Trophoblast cell (in vitro differentiated cells and primary cell): ENCODE data around the gene VWA1.
A peak's percentile ranks its signal among the peaks of the same experiment; 100 is the strongest.

Source experiments
- DNase-seq, 2 donors: peaks; one replicate each; pipeline ENCODE4 v3.0.0-alpha.2; 2016
- H2AFZ ChIP-seq: 2 replicates; pipeline ENCODE4 v1.6.1; 2013; ENCODE audit warnings: low read length, moderate library complexity, mild to moderate bottlenecking; ENCODE audit not compliant: insufficient read depth, poor library complexity
- H2AK5ac ChIP-seq: 2 replicates; pipeline ENCODE4 v1.6.1; 2013; ENCODE audit warnings: mild to moderate bottlenecking, low read length
- H2BK120ac ChIP-seq: 2 replicates; pipeline ENCODE4 v1.6.1; 2013; ENCODE audit warnings: low read length, mild to moderate bottlenecking, moderate library complexity; ENCODE audit not compliant: insufficient read depth, poor library complexity
- H2BK12ac ChIP-seq: 2 replicates; pipeline ENCODE4 v1.6.1; 2013; ENCODE audit warnings: mild to moderate bottlenecking, low read length, moderate library complexity
- H2BK5ac ChIP-seq: 2 replicates; pipeline ENCODE4 v1.6.1; 2013; ENCODE audit warnings: low read length, low read depth, moderate library complexity, mild to moderate bottlenecking; ENCODE audit not compliant: poor library complexity
- H3K14ac ChIP-seq: 2 replicates; pipeline ENCODE4 v1.6.1; 2013; ENCODE audit warnings: mild to moderate bottlenecking, low read length
- H3K18ac ChIP-seq: 2 replicates; pipeline ENCODE4 v1.6.1; 2013; ENCODE audit warnings: mild to moderate bottlenecking, low read length
- H3K23ac ChIP-seq: 2 replicates; pipeline ENCODE4 v1.6.1; 2013; ENCODE audit warnings: low read length
- H3K27ac ChIP-seq: 2 replicates; pipeline ENCODE4 v1.5.1; 2013; ENCODE audit warnings: low read depth, mild to moderate bottlenecking, inconsistent platforms, low read length, moderate library complexity
- H3K27me3 ChIP-seq: 2 replicates; pipeline ENCODE4 v1.6.1; 2013; ENCODE audit warnings: inconsistent platforms, mild to moderate bottlenecking, low read length, moderate library complexity; ENCODE audit not compliant: insufficient read depth
- H3K36me3 ChIP-seq, 2 experiments: 1 replicate in 1 of 2; 2 replicates in 1 of 2; pipeline ENCODE4 v1.6.1; 2013; ENCODE audit warnings: low read length in 2 of 2, mild to moderate bottlenecking in 2 of 2, moderate library complexity in 1 of 2; ENCODE audit not compliant: insufficient read depth in 2 of 2, control insufficient read depth in 1 of 2
- H3K4ac ChIP-seq: 2 replicates; pipeline ENCODE4 v1.6.1; 2013; ENCODE audit warnings: low read depth, mild to moderate bottlenecking, low read length, moderate library complexity
- H3K4me1 ChIP-seq, 2 experiments: 1 replicate in 1 of 2; 2 replicates in 1 of 2; pipeline ENCODE4 v1.6.1; 2013; ENCODE audit warnings: low read length in 2 of 2, mild to moderate bottlenecking in 2 of 2, moderate library complexity in 1 of 2; ENCODE audit not compliant: insufficient read depth in 2 of 2, control insufficient read depth in 1 of 2
- H3K4me2 ChIP-seq: 2 replicates; pipeline ENCODE4 v1.6.1; 2013; ENCODE audit warnings: inconsistent platforms, mild to moderate bottlenecking, low read length, moderate library complexity
- H3K4me3 ChIP-seq: 2 replicates; pipeline ENCODE4 v1.5.1; 2013; ENCODE audit warnings: mild to moderate bottlenecking, low read depth, low read length, inconsistent platforms
- H3K79me1 ChIP-seq: one replicate; pipeline ENCODE4 v1.6.1; 2013; ENCODE audit warnings: low read length
- H3K79me2 ChIP-seq: 2 replicates; pipeline ENCODE4 v1.6.1; 2013; ENCODE audit warnings: low read length, mild to moderate bottlenecking; ENCODE audit not compliant: control insufficient read depth, insufficient read depth, poor library complexity
- H3K9ac ChIP-seq: 2 replicates; pipeline ENCODE4 v1.6.1; 2013; ENCODE audit warnings: mild to moderate bottlenecking, low read length
- H3K9me3 ChIP-seq: 2 replicates; pipeline ENCODE4 v1.6.1; 2013; ENCODE audit warnings: low read depth, mild to moderate bottlenecking, control low read depth, inconsistent platforms, low read length; ENCODE audit not compliant: insufficient read depth
- H4K12ac ChIP-seq: 2 replicates; pipeline ENCODE4 v1.6.1; 2013; ENCODE audit warnings: low read depth, mild to moderate bottlenecking, low read length, moderate library complexity
- H4K8ac ChIP-seq: 2 replicates; pipeline ENCODE4 v1.6.1; 2013; ENCODE audit warnings: low read depth, mild to moderate bottlenecking, low read length, moderate library complexity
- H4K91ac ChIP-seq: one replicate; pipeline ENCODE4 v1.6.1; 2013; ENCODE audit warnings: low read depth, mild to moderate bottlenecking, low read length, moderate library complexity
- WGBS: extraction: QIAGEN DNeasy Blood & Tissue Kit; methylation state at CpG from one replicate; pipeline ENCODE4 v1.1.7; 2013; ENCODE audit warnings: missing lambda C conversion rate; ENCODE audit not compliant: insufficient read length, insufficient coverage; ENCODE audit errors: extremely low coverage; 5-methylcytosine and 5-hydroxymethylcytosine counted together

The VWA1 gene

GRCh38 chr1:1434824-1435105 is 725 bp upstream of the VWA1 start:
- H3K79me1 ChIP-seq, result peaks cover 56% of the 10 kb centered on the region
- peaks cover 13 to 14% of the 10 kb centered on the region in 2 experiments for H3K36me3 ChIP-seq
- peak overlapping the region; percentile 99 for H3K27ac ChIP-seq
- peak overlapping the region; percentile 99 for H4K91ac ChIP-seq
- peaks cover 2% of the 10 kb centered on the region for H3K9me3 ChIP-seq
- H3K4me2 ChIP-seq, result no peak overlapping the region
- H3K18ac ChIP-seq, result peak overlapping the region; percentile 99
- peak overlapping the region; percentile 33 for H2AFZ ChIP-seq
- peak overlapping the region; percentile 97 for H2BK12ac ChIP-seq
- H3K23ac ChIP-seq, result no peak overlapping the region
- H3K4ac ChIP-seq, result peak overlapping the region; percentile 82
- peak overlapping the region; percentile 98 for H2BK5ac ChIP-seq
- peak overlapping the region; percentile 68 for H4K12ac ChIP-seq
- H3K9ac ChIP-seq, result no peak overlapping the region
- H4K8ac ChIP-seq, result peak overlapping the region; percentile 42
- no CpG with 5 or more reads among the region's 4 CpGs for WGBS
- H2BK120ac ChIP-seq, result peak overlapping the region; percentile 98
- peak overlapping the region; percentile 98 for H2AK5ac ChIP-seq
- H3K27me3 ChIP-seq, result no peaks in the 10 kb centered on the region
- H3K14ac ChIP-seq, result peak overlapping the region; percentile 97
- no peak overlapping the region for H3K4me3 ChIP-seq
- no peak for DNase-seq
- peaks cover 72 to 77% of the 10 kb centered on the region in 2 experiments for H3K4me1 ChIP-seq
- H3K79me2 ChIP-seq, result peaks cover 35% of the 10 kb centered on the region

GRCh38 chr1:1435911-1436629 is 580 bp downstream of the VWA1 start:
- H2BK12ac ChIP-seq, result no peak overlapping the region
- peak overlapping the region; percentile 7 for H3K27ac ChIP-seq
- peak overlapping the region; percentile 67 for H3K9ac ChIP-seq
- peak; percentile 41 to 63 for DNase-seq
- H2AFZ ChIP-seq, result no peak overlapping the region
- H3K36me3 ChIP-seq, result peaks cover 20 to 23% of the 10 kb centered on the region in 2 experiments
- peak overlapping the region; percentile 6 for H2AK5ac ChIP-seq
- H3K23ac ChIP-seq, result no peak overlapping the region
- no CpG with 5 or more reads among the region's 40 CpGs for WGBS
- H3K9me3 ChIP-seq, result peaks cover 2% of the 10 kb centered on the region
- peak overlapping the region; percentile 70 for H3K4me3 ChIP-seq
- peak overlapping the region; percentile 68 for H3K4me2 ChIP-seq
- peak overlapping the region; percentile 10 for H2BK120ac ChIP-seq
- peak overlapping the region; percentile 28 for H3K18ac ChIP-seq
- H3K79me2 ChIP-seq, result peaks cover 35% of the 10 kb centered on the region
- no peak overlapping the region for H4K12ac ChIP-seq
- peak overlapping the region; percentile 67 for H4K91ac ChIP-seq
- H3K4me1 ChIP-seq, result peaks cover 63 to 68% of the 10 kb centered on the region in 2 experiments
- peak overlapping the region; percentile 85 for H3K4ac ChIP-seq
- H3K14ac ChIP-seq, result peak overlapping the region; percentile 23
- H4K8ac ChIP-seq, result peak overlapping the region; percentile 48
- peaks cover 46% of the 10 kb centered on the region for H3K79me1 ChIP-seq
- H3K27me3 ChIP-seq, result no peaks in the 10 kb centered on the region
- H2BK5ac ChIP-seq, result no peak overlapping the region

GRCh38 chr1:1436630-1437032 is 1.1 kb downstream of the VWA1 start:
- no peak overlapping the region for H4K12ac ChIP-seq
- peak overlapping the region; percentile 13 for H3K4ac ChIP-seq
- H3K4me2 ChIP-seq, result peak overlapping the region; percentile 68
- H3K4me3 ChIP-seq, result peak overlapping the region; percentile 55
- H3K27me3 ChIP-seq, result no peaks in the 10 kb centered on the region
- peaks cover 2% of the 10 kb centered on the region for H3K9me3 ChIP-seq
- peaks cover 33% of the 10 kb centered on the region for H3K79me2 ChIP-seq
- H2BK120ac ChIP-seq, result no peak overlapping the region
- H3K4me1 ChIP-seq, result peaks cover 57 to 62% of the 10 kb centered on the region in 2 experiments
- H2BK12ac ChIP-seq, result no peak overlapping the region
- no peak overlapping the region for H2AFZ ChIP-seq
- no peak overlapping the region for H3K27ac ChIP-seq
- no peak overlapping the region for H3K18ac ChIP-seq
- H3K79me1 ChIP-seq, result peaks cover 41% of the 10 kb centered on the region
- no CpG with 5 or more reads among the region's 7 CpGs for WGBS
- peak overlapping the region; percentile 23 for H3K14ac ChIP-seq
- H3K36me3 ChIP-seq, result peaks cover 20 to 23% of the 10 kb centered on the region in 2 experiments
- DNase-seq, result no peak
- no peak overlapping the region for H2BK5ac ChIP-seq
- no peak overlapping the region for H4K91ac ChIP-seq
- H4K8ac ChIP-seq, result no peak overlapping the region
- no peak overlapping the region for H3K9ac ChIP-seq
- H3K23ac ChIP-seq, result no peak overlapping the region
- no peak overlapping the region for H2AK5ac ChIP-seq

GRCh38 chr1:1437033-1437903 is 1.8 kb downstream of the VWA1 start:
- peak overlapping the region; percentile 13 for H3K4ac ChIP-seq
- H3K18ac ChIP-seq, result no peak overlapping the region
- no peak overlapping the region for H3K27ac ChIP-seq
- H3K9me3 ChIP-seq, result peaks cover 2% of the 10 kb centered on the region
- H3K79me2 ChIP-seq, result peaks cover 31% of the 10 kb centered on the region
- no peak for DNase-seq
- no peak overlapping the region for H3K9ac ChIP-seq
- H3K4me1 ChIP-seq, result peaks cover 51 to 56% of the 10 kb centered on the region in 2 experiments
- peak overlapping the region; percentile 19 for H3K4me2 ChIP-seq
- no peak overlapping the region for H2BK120ac ChIP-seq
- no peak overlapping the region for H4K91ac ChIP-seq
- no peak overlapping the region for H2AFZ ChIP-seq
- H2BK12ac ChIP-seq, result no peak overlapping the region
- H3K14ac ChIP-seq, result no peak overlapping the region
- H3K27me3 ChIP-seq, result no peaks in the 10 kb centered on the region
- peak overlapping the region; percentile 53 for H3K4me3 ChIP-seq
- no peak overlapping the region for H4K12ac ChIP-seq
- H3K36me3 ChIP-seq, result peaks cover 20 to 23% of the 10 kb centered on the region in 2 experiments
- H3K79me1 ChIP-seq, result peaks cover 36% of the 10 kb centered on the region
- no peak overlapping the region for H4K8ac ChIP-seq
- H2BK5ac ChIP-seq, result no peak overlapping the region
- H2AK5ac ChIP-seq, result no peak overlapping the region
- WGBS, result no CpG with 5 or more reads among the region's 31 CpGs
- no peak overlapping the region for H3K23ac ChIP-seq
